GM12891 (cell line): Measurements from ENCODE around the gene SSTR3.

Experiments used
- POLR2A ChIP-seq: IDR thresholded peaks from 2 replicates; pipeline ENCODE4 v1.6.1; 2011; ENCODE audit warnings: low read depth, low read length, control low read depth
- POLR2AphosphoS5 ChIP-seq: IDR thresholded peaks from 2 replicates; pipeline ENCODE4 v1.6.1; 2011; ENCODE audit warnings: low read depth, low read length, control low read depth

GRCh38 chr22:37254867-37255233 is 42.6 kb upstream of the SSTR3 start:
- TF ChIP-seq POLR2A (no peak), POLR2AphosphoS5 (no peak)
